OCI-LY1 (cell line): Measurements from ENCODE around the gene PCDH19.
"Not testable (repeated sequence)": the region's sequence is repeated elsewhere in the genome, so short reads cannot be mapped to it uniquely, and the experiment has no call there.

Source experiments
- H2AFZ ChIP-seq: fragments of 200-600 bp; sonication (generic), shearing (Covaris generic); 2 replicates; pipeline ENCODE4 v1.6.0; 2014; ENCODE audit warnings: antibody characterized with exemption, mild to moderate bottlenecking, low read length
- H3F3A ChIP-seq: fragments of 200-600 bp; sonication (generic), shearing (Covaris generic); 2 replicates; pipeline ENCODE4 v1.6.0; 2014; ENCODE audit warnings: mild to moderate bottlenecking, antibody characterized with exemption, low read length, moderate library complexity; ENCODE audit not compliant: insufficient read depth
- H3K27ac ChIP-seq: fragments of 200-600 bp; sonication (generic); 2 replicates; pipeline ENCODE4 v1.5.1; 2014; ENCODE audit warnings: low read length, mixed run types, mild to moderate bottlenecking, low read depth; ENCODE audit not compliant: poor library complexity, severe bottlenecking
- H3K27me3 ChIP-seq: fragments of 200-600 bp; sonication (generic); 2 replicates; pipeline ENCODE4 v1.6.0; 2014; ENCODE audit warnings: antibody characterized with exemption, mild to moderate bottlenecking, low read length, moderate library complexity; ENCODE audit not compliant: insufficient read depth
- H3K36me3 ChIP-seq: fragments of 200-600 bp; sonication (generic); 2 replicates; pipeline ENCODE4 v1.6.1; 2014; ENCODE audit warnings: mild to moderate bottlenecking, antibody characterized with exemption, low read length, moderate library complexity, mixed read lengths; ENCODE audit not compliant: insufficient read depth
- H3K4me1 ChIP-seq: fragments of 200-600 bp; sonication (generic); 2 replicates; pipeline ENCODE4 v1.5.1; 2014; ENCODE audit warnings: mild to moderate bottlenecking, low read length, moderate library complexity; ENCODE audit not compliant: insufficient read depth, severe bottlenecking
- H3K4me2 ChIP-seq: fragments of 200-600 bp; sonication (generic), shearing (Covaris generic); 2 replicates; pipeline ENCODE4 v1.6.1; 2014; ENCODE audit warnings: low read length
- H3K4me3 ChIP-seq: fragments of 200-600 bp; sonication (generic); 2 replicates; pipeline ENCODE4 v1.5.1; 2014; ENCODE audit warnings: low read length, low read depth, mild to moderate bottlenecking, mixed read lengths; ENCODE audit not compliant: poor library complexity, severe bottlenecking
- H3K79me2 ChIP-seq: fragments of 200-600 bp; shearing (Covaris generic); 2 replicates; pipeline ENCODE4 v1.6.1; 2016; ENCODE audit warnings: mixed run types, low read length, mixed read lengths; ENCODE audit not compliant: insufficient read depth
- H3K9ac ChIP-seq: fragments of 200-600 bp; sonication (generic), shearing (Covaris generic); 2 replicates; pipeline ENCODE4 v1.6.1; 2014; ENCODE audit warnings: mild to moderate bottlenecking, low read length, mixed read lengths
- H3K9me2 ChIP-seq: fragments of 200-600 bp; sonication (generic), shearing (Covaris generic); 2 replicates; pipeline ENCODE4 v1.6.1; 2014; ENCODE audit warnings: low read depth, mild to moderate bottlenecking, low read length, mixed read lengths
- H3K9me3 ChIP-seq: fragments of 200-600 bp; shearing (Covaris generic); 2 replicates; pipeline ENCODE4 v1.6.1; 2014; ENCODE audit warnings: low read length, mixed read lengths
- H4K20me1 ChIP-seq: fragments of 200-600 bp; sonication (generic), shearing (Covaris generic); 2 replicates; pipeline ENCODE4 v1.6.0; 2016; ENCODE audit warnings: mild to moderate bottlenecking, low read length; ENCODE audit not compliant: insufficient read depth
- EZH2 ChIP-seq: fragments of 200-600 bp; sonication (generic), shearing (Covaris generic); IDR thresholded peaks from 2 replicates; pipeline ENCODE4 v1.8.0; 2017; ENCODE audit warnings: borderline replicate concordance, mixed run types, mild to moderate bottlenecking, antibody characterized with exemption, low read length, moderate library complexity, mixed read lengths
- TF ChIP-seq, protein P1 (sequence below): fragments of 200-600 bp; sonication (generic), shearing (Covaris generic); IDR thresholded peaks from 2 replicates; pipeline ENCODE4 v1.5.1; 2017; ENCODE audit warnings: mild to moderate bottlenecking, antibody characterized with exemption, low read length, moderate library complexity, mixed read lengths

The PCDH19 gene

DNA sequence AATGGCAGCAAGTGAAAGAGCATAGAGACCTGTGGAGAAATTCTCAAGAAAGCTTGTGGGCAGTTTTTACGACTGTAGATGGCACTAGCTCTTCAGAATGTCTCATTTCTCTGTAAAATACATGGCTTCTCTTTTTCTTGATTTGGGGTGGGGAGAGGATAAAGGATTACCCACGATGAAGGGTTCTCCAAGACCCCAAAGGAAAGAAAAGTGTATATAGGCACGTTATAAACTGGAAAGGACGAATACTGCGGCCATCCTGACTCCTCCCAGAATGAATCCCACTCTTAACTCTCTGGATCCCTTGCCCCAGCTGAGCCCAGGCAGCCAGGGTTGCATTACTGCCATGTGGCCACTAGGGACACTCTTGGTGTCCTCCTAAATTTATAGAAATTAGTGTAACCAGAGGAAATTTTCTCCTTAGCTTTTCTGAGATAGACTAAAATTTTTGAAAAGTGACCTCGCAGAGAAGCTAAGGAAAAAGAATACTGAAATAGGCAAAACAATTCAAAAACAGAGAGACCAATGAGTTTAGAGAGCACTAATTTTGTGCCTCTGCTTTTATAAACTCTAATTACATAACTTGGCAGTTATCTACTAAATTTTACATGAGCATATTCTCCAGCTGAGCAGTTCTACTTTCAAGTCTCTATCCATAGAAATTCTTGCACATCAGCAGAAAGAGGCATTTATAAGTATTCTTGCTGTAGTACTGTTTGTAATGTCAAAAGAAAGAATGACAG is 37.8 kb upstream of the PCDH19 start:
- Histone ChIP-seq H4K20me1 (no peaks in the 10 kb centered on the region), H3F3A (no peaks in the 10 kb centered on the region), H3K27ac (no peak overlapping the region), H3K27me3 (no peaks in the 10 kb centered on the region), H3K9me3 (no peaks in the 10 kb centered on the region), H3K4me3 (no peak overlapping the region), H3K9me2 (no peaks in the 10 kb centered on the region), H3K36me3 (no peaks in the 10 kb centered on the region), H3K4me2 (no peak overlapping the region), H3K4me1 (no peaks in the 10 kb centered on the region), H3K79me2 (no peaks in the 10 kb centered on the region), H2AFZ (no peak overlapping the region), H3K9ac (no peak overlapping the region)
- TF ChIP-seq EZH2, result no peak
- TF ChIP-seq, protein P1, sequence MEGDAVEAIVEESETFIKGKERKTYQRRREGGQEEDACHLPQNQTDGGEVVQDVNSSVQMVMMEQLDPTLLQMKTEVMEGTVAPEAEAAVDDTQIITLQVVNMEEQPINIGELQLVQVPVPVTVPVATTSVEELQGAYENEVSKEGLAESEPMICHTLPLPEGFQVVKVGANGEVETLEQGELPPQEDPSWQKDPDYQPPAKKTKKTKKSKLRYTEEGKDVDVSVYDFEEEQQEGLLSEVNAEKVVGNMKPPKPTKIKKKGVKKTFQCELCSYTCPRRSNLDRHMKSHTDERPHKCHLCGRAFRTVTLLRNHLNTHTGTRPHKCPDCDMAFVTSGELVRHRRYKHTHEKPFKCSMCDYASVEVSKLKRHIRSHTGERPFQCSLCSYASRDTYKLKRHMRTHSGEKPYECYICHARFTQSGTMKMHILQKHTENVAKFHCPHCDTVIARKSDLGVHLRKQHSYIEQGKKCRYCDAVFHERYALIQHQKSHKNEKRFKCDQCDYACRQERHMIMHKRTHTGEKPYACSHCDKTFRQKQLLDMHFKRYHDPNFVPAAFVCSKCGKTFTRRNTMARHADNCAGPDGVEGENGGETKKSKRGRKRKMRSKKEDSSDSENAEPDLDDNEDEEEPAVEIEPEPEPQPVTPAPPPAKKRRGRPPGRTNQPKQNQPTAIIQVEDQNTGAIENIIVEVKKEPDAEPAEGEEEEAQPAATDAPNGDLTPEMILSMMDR, result peak; percentile 61; the same call in 1 of the 2 replicates

DNA sequence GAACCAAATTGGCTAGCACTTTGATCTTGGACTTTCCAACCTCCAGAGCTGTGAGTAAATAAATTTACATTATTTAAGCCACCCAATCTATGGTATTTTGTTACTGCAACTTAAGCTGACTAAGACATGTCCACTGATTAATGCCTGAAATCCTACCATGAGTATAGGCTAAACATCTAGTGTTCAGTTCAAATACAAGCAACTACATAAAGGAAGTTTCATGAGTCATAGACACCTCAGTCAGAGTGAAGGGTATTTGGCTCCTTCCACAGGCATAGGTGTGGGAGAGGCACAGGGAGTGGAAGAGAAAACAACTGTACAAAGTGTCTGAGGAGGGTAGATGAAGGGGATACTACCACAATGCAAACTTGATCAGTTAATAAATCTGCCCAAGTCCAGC is 35.5 kb upstream of the PCDH19 start:
- Histone ChIP-seq H3K4me3 (no peak overlapping the region), H3K4me2 (no peak overlapping the region), H3K9me3 (no peaks in the 10 kb centered on the region), H3K27me3 (no peaks in the 10 kb centered on the region), H3F3A (no peaks in the 10 kb centered on the region), H3K9me2 (no peaks in the 10 kb centered on the region), H3K79me2 (no peaks in the 10 kb centered on the region), H4K20me1 (no peaks in the 10 kb centered on the region), H3K9ac (no peak overlapping the region), H3K36me3 (no peaks in the 10 kb centered on the region), H3K4me1 (no peaks in the 10 kb centered on the region), H3K27ac (no peak overlapping the region), H2AFZ (no peak overlapping the region)
- TF ChIP-seq, protein P1, result no peak
- no peak for TF ChIP-seq EZH2

DNA sequence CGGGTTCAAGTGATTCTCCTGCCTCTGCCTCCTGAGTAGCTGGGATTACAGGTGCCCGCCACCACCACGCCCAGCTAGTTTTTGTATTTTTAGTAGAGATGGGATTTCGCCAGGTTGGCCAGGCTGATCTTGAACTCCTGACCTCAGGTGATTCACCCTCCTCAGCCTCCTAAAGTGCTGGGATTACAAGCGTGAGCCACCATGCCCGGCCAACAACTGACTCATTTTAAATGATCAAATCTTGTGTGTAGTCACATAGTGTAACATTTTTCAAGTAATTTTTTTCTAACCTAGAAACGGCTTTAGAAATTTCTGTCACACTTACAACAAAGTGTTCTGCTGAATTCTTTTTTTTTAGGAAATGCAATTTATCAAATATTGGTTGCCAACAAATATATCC is 31.2 kb upstream of the PCDH19 start:
- H3K4me1 ChIP-seq, H3K4me2 ChIP-seq, H3K9me2 ChIP-seq, H3F3A ChIP-seq, H3K9ac ChIP-seq, H3K27me3 ChIP-seq, H3K4me3 ChIP-seq, H3K79me2 ChIP-seq, H4K20me1 ChIP-seq, H3K9me3 ChIP-seq, H3K27ac ChIP-seq, H2AFZ ChIP-seq, H3K36me3 ChIP-seq: not testable (repeated sequence)

DNA sequence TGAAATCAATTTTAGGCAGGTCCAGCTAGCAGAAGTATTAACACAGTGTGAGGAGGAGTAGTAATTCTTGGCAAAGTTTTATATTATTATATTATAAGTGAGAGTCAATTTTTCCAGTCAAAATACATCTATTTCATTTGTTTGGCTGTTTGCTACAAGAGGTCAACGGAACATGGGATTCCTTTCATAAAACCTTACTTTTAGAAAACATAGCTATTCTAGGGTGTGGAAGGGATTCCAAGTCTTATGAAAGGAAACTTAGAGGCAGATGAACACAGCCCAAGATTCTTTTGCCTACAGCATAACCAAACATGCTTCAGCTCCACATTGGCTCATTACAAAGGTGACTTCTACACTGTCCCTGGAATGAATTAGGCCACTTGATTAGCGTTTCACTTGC is 29.9 kb upstream of the PCDH19 start:
- H2AFZ ChIP-seq, result no peak overlapping the region
- no peaks in the 10 kb centered on the region for H3K27me3 ChIP-seq
- no peak overlapping the region for H3K27ac ChIP-seq
- H3K79me2 ChIP-seq, result no peaks in the 10 kb centered on the region
- no peak overlapping the region for H3K9ac ChIP-seq
- H3K9me2 ChIP-seq, result no peaks in the 10 kb centered on the region
- H4K20me1 ChIP-seq, result no peaks in the 10 kb centered on the region
- no peaks in the 10 kb centered on the region for H3K4me1 ChIP-seq
- no peaks in the 10 kb centered on the region for H3K36me3 ChIP-seq
- no peaks in the 10 kb centered on the region for H3F3A ChIP-seq
- H3K4me2 ChIP-seq, result no peak overlapping the region
- H3K9me3 ChIP-seq, result no peaks in the 10 kb centered on the region
- H3K4me3 ChIP-seq, result no peak overlapping the region
- TF ChIP-seq EZH2, result no peak
- TF ChIP-seq, protein P1, result no peak
